GM19328 (cell line): ENCODE measurements around the gene PLB1.

Source experiments
- ATAC-seq: cut with Tn5 transposase; IDR thresholded peaks from one replicate; pipeline ENCODE4 v1.9.1; 2021; ENCODE audit warnings: mild to moderate bottlenecking, moderate library complexity; ENCODE audit not compliant: unreplicated experiment

Gene PLB1

DNA sequence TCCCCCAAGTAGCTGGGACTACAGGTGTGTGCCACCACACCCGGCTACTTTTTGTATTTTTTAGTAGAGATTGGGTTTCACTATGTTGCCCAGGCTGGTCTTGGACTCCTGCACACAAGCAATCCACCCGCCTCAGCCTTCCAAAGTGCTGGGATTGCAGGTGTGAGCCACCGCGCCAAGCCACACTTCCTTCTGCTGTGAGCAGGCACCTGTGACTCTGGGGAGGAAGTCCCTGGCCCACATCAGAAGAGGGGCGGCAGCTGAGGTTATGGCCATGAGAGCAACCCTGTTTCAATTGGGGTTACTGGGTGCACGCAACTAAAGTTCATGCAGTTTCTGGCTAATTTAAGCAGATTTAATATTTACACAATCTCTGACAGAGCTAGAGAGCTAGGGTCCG is 91.0 kb downstream of the PLB1 start:
- no peak for ATAC-seq

GRCh38 chr2:28587526-28588291 is 91.8 kb downstream of the PLB1 start:
- no peak for ATAC-seq

- ATAC-seq = no peak
These were observed 92.4 kb downstream of the PLB1 start for GRCh38 chr2:28588292-28588670.

DNA sequence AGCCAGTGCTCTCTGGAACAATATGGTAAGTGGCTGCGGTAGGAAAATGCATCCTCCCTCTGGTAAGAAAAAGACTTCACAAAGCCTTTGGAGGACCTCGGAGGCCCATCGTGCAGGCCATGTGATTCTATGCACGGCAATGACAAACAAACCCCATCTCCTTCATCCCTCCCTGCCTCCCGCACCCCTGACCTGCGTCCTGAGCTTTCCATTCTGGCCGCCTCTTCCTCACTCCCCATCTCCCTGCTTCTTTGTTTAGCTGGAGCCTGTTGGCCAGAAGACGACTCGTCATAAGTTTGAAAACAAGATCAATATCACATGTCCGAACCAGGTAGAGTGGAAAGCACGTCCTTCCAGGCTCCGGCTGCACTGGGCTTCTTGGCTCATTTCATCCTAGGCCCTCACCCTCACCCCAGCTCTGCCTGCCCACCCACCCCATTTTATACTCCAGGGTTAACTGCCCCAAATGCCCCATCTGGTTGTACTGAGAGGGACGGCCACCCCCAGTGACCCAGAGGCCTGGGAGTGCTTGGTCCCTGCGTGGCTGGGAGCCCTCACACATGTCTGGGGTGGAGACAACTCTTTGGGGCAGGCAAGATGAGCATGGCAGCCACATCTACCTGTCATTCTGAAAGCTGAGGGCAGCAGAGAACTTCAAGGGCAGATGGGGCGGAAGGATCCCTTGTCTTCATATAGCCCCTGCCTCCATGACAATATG is 94.0 kb downstream of the PLB1 start:
- no peak for ATAC-seq

GRCh38 chr2:28590496-28591301 is 94.8 kb downstream of the PLB1 start:
- no peak for ATAC-seq

DNA sequence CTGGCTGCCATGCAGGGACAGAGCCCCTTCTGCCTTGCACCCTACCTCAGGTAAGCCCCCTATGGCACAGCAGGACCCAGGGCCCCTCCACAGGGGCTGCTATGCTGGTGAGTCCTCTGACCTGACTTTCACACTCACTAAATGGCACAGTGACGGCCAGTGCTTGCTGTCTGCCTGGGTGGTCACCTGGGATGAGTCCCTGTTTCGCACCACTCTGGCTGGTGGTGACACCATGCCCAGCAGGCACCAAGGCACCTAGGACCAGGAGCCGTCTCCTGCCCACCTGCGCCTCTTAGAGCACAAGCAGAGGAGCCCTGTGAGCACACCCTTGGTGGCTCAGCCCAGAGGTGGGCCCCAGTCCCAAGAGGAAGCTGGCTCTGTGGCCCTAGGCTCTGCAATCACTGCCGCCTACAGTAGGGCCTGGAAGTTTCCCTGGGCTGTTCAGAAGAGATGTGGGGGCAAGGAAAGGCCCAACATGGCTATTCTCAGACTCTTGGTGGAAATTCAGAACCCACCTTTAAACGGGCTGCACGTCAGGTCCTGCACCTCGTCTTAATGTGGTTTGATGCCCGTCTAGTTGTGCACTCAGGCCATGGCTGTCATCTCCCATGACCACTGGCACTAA is 96.0 kb downstream of the PLB1 start:
- no peak for ATAC-seq

DNA sequence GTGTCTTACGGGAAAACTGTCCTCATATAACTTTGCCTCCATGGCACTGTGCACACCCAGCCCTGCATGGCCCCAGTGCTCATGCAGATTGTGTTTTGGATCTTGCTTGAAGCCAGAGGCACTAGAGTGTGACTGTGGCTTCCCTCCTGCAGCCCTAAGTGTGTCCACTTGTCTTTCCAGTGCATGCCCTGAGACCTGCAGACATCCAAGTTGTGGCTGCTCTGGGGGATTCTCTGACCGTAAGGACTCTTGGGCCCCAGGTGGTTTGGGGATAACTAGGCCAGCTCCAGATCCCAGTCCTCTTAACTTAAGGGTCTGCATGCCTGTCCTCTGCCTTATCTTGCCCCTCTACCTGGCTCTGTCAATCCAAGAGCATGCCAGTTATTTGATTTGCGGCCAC is 96.6 kb downstream of the PLB1 start:
- no peak for ATAC-seq

DNA sequence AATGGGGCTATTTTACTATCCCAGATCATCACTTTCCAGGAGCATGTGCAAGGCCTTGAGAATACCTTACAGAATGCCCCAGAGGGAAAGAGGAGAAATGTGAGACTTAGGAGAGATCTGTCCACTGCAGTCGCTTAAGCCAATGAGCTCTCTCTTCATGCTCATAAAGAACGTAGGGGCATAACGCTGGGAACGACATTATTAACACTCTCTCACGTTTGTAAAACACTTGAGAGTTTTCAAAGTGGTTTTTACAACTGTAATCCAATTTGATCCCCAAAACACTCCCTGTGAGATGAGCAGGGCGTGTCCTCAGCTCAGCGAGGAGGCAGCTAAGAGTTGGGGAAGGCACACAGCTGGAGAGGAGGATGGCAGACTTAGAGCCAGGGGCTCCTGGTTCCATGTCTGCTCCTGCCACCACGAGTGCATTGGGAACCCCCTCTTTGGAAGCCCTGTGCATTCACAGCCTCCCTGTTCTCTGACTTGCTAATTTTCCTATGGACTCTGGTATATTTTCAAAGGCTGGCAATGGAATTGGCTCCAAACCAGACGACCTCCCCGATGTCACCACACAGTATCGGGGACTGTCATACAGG is 97.4 kb downstream of the PLB1 start:
- no peak for ATAC-seq

DNA sequence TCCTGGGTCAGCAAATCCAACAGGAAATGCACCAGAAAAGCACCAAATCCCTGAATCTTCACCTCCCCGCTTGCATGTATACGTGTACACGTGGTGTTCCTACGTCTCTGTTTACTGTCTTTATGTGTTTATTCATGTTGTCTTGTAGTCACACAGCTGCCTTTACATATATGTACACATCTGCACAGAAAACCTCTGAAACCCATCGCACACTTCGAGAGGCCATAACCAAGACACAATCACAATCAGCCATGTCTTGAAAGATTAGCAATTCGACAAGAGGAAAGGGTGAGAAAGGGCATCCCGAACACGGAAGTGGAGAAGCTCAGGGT is 98.1 kb downstream of the PLB1 start:
- no peak for ATAC-seq

- ATAC-seq = peak; percentile 62
These were observed 98.7 kb downstream of the PLB1 start for GRCh38 chr2:28594332-28595108.

- ATAC-seq = no peak
These were observed 99.5 kb downstream of the PLB1 start for GRCh38 chr2:28595323-28595722.

DNA sequence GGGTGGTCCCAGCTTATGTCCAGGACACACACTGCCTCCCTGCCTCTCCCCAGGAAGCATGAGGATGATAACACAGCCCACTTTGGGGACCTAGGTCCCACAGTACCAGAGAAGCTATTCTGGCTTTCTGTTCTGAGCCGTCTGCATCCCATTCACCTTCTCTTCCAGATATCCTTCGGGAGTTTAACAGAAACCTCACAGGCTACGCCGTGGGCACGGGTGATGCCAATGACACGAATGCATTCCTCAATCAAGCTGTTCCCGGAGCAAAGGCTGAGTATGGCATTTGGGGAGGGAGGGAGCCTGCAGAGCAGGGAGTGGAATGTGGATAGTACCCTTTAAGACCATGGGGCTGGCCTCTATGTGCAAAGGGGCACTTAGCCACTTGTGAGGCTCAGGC is 102.6 kb downstream of the PLB1 start:
- ATAC-seq = no peak

DNA sequence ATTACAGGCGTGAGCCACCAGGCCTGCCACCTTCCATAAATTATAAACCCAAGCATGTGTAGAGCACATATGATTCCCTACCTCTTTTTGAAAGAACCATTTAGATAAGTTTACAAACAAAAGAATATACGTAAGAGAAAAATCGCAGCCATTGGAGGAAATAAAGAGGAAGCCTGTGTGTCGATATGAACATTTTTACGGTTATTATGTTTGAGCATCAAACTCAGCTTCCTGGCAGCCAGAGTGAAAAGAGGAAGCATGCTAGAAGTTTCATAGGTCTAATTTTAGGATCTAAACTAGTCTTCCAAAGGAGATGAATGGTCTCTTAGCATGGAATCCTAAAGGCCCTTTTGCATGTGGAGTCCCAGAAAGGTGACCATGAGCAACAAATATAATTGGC is 104.3 kb downstream of the PLB1 start:
- ATAC-seq = no peak

DNA sequence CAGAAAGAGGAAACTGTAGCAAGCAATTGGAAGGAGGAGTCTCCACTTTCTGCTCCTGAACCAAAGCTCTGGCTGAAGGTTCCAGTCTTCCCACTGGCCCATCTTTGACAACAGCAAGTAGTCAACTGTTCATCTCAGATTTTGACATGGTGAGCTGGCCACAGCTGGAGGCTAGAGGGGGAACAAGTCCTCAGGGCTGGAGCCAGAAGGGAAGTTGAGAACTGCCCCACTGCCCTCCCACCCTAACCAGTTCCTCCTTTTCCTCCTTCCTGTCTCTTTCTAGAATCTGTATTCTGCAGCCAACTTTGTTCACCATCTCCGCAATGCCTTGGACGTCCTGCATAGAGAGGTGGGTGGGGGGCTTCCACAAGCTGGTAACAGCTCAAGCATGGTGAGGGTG is 105.8 kb downstream of the PLB1 start:
- ATAC-seq = no peak

GRCh38 chr2:28602136-28602660 is 106.3 kb downstream of the PLB1 start:
- no peak for ATAC-seq

DNA sequence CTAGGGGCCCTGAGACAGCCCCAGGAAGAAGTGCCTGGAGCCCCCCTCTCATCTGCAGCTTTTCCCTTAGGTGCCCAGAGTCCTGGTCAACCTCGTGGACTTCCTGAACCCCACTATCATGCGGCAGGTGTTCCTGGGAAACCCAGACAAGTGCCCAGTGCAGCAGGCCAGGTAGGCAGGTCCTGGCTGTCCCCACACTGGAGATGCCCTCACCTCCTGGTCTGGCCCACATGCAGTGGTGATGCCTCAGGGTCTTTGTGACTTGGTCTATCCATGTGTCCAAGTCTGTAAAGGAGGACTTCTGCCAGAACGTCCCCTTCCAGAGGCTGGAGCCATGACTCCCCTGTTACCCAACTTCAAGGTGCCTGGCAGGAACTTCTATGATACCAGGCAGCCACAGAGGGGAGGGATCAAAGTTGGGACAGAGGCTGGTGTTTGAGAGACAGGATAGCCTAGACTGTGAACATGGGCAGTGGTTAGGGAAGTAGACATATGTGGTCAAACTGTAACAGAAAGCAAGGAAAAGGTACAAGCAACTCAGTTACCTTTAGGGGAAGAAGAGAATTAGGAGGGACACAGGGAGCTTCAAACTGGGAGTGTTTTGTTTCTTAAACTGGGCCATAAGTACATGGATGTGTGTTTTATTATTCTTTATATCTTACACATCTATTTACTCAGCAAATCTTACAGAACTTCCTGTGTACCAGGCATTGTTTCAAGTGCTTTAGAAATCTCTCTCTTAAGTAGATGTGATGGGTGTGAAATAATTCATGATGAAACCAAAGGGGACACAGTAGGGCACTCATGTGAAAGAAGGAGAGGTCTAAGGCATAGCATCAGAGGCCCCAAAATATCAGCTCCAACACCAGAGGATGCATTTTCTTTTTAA is 107.1 kb downstream of the PLB1 start:
- no peak for ATAC-seq

- ATAC-seq = no peak
These were observed 108.0 kb downstream of the PLB1 start for GRCh38 chr2:28603821-28604220.

DNA sequence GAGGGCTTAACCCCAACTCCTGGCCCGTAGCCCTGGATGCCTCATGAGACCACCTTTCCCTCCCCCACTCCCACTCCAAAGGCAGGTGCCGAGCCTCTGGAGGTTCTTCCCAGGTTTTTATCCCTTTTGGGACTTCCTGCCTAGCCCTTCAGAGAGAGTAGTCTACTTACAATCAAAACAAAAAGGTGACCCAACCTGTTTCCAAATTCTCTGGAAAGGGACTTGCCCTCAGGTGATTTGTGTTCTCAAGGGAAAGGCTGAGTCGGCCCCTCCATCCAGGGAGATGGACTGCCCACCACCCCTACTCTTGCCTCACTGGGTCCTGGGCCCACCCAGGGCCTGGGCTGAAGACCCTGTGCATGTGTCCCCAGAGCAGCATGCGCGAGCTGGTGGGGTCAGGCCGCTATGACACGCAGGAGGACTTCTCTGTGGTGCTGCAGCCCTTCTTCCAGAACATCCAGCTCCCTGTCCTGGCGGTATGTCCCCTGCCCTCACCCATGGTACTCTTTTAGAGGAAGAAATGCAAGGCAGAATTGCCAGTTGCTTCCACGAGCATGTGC is 108.5 kb downstream of the PLB1 start:
- no peak for ATAC-seq

- no peak for ATAC-seq
These were observed 111.2 kb downstream of the PLB1 start for GRCh38 chr2:28606986-28607441.
